GM18868 (cell line): Measurements from ENCODE around the gene KRT6B.
"Not testable (repeated sequence)": the region's sequence is repeated elsewhere in the genome, so short reads cannot be mapped to it uniquely, and the experiment has no call there.

ENCODE experiments used
- ATAC-seq: cut with Tn5 transposase; IDR thresholded peaks from one replicate; pipeline ENCODE4 v1.9.1; 2021; ENCODE audit warnings: mild to moderate bottlenecking, moderate library complexity; ENCODE audit not compliant: unreplicated experiment

KRT6B gene

DNA sequence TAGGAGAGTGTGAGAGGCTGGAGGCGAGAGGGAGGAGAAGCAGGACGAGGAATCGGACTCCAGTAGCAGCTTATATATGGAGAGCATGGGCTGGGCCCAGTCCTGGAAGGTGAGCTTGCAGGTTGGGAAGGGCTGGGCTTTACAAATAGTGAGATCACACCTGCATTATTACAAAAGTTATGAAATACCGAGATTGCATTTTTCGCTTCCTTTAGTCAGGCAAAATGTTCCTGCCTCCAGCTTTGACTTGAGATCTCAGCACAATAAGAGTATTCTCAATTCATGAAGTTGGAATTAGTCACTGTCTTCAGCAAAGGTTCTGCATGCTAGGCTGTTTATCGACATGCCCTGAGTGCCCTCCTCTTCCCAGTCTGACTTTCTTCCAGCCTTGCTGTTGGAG is at the start of gene KRT6B:
KRT6B (minus strand) TSS at position 46 of the 400 bp plus-strand sequence. CDS start 68 bp downstream, outside the sequence.
- ATAC-seq, result no peak

DNA sequence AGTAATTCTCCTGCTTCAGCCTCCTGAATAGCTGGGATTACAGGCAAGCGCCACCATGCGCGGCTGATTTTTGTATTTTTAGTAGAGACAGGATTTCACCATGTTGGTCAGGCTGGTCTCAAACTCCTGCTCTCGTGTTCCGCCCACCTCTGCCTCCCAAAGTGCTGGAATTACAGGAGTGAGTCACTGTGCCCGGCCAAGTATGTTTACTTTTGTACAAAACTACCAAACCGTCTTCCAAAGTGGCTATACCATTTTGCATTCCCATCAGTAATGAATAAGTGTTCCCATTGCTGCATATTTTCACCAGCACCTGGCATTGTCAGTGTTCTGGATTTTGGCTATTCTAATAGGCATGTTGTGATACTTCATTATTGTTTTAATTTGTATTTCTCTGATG is 49.5 kb upstream of the KRT6B start:
- no peak for ATAC-seq

DNA sequence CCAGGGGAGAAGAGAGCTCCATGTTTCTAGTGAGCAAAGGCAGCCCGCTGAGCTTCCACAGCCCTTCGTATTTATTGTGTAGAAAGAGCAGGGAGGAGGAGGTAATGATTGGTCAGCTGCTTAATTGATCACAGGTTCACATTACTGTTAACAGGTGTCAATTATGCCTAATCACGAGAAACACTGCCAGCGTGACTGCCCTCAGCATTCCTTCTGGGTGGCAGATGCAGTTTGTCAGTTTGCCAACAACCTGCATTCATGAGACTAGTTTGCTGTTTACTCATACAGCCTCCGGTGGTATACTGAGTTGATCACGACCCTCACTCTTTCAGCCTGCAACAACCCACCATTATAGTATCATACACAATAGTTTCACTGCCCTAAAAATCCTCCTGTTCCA is 48.6 kb upstream of the KRT6B start:
- not testable (repeated sequence) for ATAC-seq

DNA sequence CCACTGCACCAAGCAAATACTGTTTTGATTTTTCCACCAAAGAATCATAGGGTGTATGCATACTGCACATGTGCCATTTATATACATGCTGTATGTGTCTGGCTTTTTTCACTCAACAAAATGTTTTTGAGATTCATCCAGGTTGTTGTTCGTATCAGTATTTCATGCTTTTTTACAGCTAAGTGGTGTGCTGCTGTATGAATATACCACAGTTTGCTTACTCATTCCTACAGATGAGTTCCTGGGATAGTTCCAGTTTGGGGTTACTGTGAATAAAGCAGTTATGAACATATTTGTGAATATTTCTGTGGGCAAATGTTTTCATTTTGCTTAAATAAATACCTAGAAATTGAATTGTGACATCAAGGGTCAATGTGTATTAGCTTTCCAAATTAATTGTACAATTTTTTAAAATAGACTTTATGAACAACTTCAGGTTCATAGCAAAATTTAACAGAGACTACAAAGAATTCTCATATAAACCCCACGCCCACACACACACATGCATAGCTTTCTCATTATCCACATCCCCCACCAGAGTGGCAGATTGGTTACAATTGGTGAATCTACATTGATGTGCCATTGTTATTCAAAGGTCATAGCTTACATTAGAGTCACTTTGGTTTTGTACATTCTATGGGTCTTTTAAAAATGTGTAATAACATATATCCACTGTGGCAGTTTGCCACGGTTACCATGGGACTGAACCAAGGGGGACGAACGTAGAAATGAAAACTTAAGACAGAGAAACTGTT is 48.0 kb upstream of the KRT6B start:
- no peak for ATAC-seq

DNA sequence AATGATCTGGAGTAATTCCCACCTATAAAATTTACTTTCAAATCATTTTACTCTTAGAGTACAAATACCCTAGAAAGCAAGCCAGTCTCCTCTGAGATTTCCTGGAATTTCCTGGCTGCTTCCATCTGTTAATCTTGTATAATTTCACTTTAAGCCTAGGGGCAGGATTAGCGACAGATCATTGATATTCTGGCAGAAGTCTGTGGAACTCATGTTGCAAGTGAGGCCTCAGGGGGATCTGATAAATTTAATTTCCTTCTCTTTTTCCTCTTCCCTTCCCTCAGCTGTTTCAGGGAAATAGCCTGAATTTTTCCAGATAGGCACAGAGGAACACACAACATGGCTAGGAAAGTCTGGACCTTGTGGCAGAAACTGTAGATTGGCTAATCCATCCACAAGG is 47.0 kb upstream of the KRT6B start:
- no peak for ATAC-seq

DNA sequence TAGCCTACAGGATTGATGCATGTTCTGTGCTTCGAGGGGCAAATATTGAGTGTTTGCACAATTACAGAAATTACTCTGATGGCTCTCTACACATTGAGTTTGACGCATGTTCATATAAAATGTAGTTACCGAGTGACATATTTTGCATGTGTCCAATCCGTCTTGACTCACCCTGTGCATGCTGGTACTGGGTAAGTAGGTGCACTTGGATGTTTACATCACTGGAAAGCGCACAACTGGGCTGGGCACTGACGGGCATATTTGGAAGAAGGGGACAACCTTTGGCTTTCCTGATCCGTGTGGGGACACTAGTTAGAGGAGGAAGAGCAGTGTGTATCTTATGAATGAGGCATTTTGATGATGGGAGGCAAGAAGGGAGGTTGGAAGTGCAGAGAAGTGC is 46.0 kb upstream of the KRT6B start:
- no peak for ATAC-seq

DNA sequence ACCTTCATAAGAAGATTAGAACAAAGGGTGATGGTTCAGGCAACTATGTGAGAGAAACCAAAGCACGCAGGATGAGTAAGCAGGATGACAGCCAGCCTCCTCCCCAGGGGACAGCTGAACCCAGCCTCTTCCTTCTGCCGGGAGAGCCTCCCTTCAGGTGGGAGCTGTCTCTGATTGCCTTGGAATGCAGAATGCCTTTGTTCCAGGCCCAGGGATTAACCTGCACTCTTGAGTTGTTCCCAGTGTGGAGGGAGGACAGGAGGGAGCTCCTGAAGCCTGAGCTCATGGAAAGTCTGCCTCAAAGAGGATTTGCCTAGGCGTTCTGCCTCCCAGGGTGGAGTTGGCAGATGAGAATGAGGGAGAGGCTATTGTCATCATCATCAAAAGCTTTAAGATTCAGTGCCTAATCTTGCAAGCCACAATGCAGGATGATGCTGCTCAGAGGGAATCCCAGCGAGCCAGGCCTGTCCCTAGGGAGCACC is 44.7 kb upstream of the KRT6B start:
- no peak for ATAC-seq

DNA sequence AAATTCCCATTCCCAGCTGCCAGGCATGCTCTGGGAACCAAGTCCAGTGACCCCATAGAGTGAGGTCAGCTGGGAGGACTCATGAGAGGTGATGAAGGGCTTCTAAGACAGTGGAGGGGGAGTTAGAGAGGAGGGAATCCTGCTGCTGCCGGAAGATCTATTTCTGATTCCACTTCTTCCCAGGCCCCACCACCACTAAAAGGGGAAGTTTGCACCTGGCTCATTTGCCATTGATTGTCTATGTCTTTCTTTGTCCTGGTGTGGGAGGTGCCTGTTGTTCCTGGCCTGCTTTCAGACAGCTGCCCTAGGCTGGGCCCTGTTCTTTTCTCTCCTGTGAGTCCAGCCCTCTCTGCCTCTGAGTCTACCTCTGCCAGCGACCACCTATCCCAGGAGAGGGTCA is 44.1 kb upstream of the KRT6B start:
- ATAC-seq, result no peak

DNA sequence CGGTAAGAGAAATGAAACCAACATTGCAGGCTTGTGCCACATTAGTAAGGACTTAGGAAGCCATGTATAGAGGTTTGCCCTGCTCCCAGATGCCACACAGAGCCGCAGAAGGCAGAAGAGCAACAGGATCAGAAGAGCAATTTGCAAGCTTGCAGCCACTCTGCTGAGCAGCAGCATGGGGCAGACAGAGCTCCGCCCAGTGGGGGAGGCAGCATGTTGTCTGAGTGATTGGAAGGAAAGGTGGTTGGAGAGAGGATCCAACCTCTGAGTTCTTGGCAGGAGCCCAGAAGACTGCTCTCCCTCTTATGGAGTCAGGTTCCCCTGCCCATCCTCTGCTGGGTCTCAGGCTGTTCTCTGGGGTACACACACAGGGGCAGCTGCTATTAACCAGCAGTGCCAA is 43.4 kb upstream of the KRT6B start:
- no peak for ATAC-seq

DNA sequence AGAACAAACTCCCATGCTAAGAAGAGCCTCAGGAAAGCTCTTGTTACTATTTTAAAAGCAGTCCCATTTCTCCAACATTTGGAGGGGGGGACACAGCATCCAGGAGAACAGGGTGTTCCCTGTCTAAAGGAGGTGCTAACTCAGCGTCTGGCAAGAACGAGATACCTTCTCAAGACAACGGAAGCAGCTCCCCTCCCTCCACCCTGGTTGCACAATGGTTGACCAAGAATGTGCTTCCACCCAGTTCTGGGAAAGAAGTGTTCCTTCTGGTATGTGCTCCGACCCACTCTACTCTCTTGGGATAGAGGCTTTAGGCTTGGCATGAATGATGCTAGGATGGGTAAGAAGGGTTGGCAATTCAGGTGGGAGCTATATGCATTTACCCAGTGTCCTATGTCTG is 42.6 kb upstream of the KRT6B start:
- ATAC-seq, result no peak

DNA sequence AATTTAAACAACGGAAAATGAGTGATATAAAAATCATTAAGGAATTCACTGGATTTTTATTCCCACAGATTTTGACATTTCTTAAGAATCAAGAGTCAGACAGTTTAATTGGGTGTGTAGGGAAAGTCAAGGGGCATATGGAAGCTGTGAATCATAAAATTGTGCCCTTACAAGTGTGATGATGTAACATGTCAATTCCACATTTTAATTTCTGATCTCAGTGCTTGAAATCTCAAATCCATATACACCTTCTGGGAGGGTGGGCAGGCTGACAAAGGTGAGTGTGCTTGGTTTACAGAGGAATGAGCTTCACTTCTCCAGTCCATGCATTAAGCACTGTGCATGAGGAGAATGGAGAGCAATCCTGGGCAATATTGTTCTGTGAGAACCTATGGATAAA is 42.2 kb upstream of the KRT6B start:
- no peak for ATAC-seq

DNA sequence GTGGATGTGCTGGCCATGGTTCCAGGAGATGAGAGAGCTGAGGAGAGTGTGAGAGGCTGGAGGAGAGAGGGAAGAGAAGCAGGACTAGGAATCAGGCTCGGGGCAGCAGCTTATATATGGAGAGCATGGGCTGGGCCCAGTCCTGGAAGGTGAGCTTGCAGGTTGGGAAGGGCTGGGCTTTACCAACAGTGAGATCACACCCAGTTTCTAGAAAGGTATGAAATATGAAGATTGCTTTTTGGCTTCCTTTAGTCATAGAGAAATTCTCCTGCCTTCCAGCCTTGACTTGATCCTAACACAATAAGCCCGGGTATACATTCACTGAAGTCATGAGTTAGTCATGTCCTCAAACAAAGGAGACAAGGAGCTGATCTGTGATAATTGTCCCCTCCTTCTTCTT is 41.2 kb upstream of the KRT6B start, which contains the start of gene KRT6A:
KRT6A (minus strand) TSS at position 86 of the 400 bp plus-strand sequence; CDS start at position 17, 69 bp downstream.
- ATAC-seq, result no peak

DNA sequence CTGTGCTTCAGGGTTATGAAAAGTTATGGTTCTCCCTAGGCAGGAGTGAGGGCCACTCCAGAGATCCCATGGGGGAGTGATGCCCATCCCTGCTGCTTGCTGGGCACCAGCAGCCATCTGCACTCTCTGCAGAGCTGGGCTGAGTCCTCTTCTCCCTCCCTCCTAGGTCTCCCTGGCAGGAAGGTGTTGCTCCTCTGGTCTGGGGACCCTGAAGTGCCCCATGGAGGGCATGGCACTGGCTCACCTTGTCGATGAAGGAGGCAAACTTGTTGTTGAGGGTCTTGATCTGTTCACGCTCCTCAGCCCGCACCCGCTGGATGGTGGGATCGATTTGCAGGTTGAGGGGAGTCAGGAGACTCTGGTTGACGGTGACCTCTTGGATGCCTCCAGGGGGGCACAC is 40.5 kb upstream of the KRT6B start:
- not testable (repeated sequence) for ATAC-seq

DNA sequence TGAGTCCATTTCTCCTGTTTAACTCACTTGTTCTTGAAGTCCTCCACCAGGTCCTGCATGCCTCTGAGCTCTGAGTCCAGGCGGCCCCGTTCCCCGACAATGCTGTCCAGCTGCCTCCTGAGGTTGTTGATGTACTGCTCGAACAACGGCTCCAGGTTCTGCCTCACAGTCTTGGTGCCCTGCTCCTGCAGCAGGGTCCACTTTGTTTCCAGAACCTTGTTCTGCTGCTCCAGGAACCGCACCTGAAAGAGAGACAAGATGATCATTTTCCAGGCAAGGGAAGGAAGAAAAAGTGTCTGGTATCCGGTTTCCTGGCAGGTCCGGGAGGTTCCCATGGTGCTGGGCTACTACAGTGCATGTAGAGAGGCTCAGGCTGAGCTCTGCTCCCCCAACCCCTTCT is 39.5 kb upstream of the KRT6B start:
- ATAC-seq, result not testable (repeated sequence)

DNA sequence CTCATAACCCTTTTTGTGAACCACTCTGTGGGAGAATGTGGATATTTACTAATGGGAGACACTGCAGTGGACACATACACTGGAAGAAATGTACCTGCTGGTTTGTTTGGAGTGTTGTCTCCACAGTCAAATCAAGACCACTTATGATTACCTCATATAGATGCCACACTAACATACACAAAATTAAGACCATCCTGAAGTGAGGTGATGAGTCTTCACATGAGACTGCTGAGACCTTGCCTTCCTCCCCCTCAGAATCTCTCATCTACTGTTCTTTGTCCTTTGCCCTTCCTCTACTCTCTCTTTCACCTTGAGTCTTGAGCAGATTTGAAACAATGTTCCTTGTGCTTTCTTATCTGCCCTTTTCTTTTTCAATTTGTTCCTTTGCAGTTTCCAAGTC is 36.8 kb upstream of the KRT6B start:
- no peak for ATAC-seq

DNA sequence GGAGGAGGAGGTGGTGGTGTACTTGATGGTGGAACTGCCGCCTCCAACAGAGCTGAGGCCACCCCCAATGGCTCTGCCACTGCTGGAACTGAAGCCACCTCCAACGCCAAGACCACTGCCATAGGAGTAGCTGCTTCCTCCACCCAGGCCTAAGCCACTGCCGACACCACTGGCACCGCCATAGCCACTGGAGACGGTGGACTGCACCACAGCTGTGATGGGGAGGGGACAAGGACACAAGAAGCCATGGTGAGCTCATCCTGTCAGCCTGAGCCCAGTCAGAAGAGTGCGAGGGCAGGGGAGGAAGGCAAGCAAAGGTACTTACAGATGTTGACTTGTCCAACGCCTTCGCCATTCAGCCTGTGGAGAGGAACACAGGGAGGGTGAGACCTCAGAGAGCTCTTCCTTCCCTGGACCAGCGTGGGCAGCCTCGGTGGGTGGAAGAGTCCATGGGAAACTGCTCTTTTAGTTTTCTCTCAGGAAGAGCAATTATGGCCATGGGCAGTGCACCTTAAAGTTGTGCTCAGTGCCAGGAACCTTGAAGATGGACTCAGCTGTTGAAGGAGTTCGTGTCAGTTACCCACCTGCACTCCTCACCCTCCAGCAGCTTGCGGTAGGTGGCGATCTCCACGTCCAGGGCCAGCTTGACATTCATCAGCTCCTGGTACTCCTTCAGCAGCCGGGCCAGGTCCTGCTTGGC is 35.9 kb upstream of the KRT6B start:
- ATAC-seq, result not testable (repeated sequence)

DNA sequence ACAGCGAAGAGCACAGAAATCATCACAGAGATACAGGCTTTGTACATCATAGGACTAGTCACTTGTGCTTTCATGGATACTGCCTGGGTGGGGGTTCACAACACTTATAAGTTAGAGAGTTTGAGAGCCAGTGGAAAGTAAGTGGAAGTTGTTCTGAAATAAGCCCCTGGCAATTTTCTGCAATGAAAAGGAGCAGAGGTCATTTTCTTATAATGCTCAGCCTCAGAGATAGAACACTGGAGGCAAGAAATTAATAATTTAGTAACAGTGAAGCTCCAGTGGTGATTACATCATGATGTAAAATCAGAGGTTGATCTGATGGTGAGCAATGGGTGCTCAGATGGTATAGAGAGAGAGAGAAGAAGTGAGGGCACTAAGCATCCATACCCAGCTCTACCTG is 35.3 kb upstream of the KRT6B start:
- ATAC-seq, result no peak

DNA sequence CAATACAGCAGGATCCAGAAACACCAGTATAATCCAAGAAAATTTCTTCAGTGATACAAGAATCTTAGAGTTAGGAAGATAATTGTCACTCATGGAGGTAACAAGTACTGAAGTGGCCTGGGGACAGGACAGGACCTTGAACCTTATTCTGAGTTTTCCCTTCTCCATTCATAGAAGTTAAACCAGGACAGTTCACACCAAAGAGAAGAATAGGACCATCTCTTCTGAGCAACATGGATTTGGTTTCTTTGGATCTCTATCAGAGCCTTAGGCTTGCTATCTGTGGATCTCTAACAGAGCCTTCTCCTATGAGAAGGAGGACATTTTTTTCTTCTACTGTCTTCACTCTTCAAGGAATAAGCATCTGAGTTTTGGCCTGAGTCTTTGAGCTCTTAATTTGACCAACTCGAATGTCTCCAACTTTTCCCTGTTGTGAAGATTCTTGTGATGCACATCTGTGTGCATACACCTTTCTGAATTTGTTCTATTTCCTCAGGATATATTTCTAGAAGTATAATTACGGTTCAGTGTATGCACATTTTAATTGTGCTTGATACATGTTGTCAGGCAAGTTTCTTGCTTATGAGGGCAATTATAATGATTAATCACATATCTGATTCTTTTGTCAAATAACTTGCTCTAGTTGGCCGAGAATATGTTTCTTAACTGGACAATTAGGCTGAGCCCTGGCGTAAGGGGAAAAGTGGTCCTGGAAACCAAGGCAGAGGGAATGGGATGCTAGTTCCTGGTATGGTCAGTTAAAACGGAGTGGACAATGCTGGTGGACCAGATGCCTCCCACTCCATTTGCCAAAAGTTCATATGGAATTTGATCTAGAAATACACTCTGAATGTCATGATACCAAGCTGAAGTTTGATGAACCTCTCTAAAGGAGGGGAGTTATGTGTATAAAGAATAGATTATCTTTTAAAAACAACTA is 34.5 kb upstream of the KRT6B start:
- ATAC-seq, result no peak

DNA sequence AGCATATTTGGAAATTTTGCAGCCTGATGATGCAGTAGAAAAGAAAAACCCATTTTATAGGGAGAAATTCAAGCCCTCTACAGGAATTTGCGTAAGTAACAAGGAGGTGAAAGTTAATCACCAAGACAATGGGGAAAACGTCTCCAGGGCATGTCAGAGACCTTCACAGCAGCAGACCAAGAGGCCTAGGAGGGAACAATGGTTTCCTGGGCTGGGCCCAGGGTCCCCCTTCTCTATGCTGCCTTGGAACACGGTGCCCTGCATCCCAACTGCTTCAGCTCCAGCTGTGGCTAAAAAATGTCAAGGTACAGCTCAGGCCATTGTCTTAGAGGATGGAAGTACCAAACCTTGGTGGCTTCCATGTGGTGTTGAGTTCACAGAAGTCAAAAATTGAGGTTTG is 28.1 kb upstream of the KRT6B start:
- ATAC-seq, result no peak

DNA sequence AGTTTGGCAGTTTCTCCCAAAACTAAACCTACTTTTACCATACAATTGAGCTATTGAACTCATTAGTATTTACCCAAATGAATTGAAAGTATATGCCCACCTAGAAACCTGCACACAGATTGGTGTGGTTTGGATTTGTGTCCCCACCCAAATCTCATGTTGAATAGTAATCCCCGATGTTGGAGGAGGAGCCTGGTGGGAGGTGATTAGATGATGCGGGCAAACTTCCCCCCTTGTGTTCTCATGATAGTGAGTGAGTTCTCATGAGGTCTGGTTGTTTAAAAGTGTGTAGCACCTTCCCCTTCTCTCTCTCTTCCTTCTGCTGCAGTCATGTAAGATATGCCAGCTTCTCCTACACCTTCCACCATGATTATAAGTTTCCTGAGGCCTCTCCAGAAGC is 25.7 kb upstream of the KRT6B start:
- ATAC-seq, result no peak

DNA sequence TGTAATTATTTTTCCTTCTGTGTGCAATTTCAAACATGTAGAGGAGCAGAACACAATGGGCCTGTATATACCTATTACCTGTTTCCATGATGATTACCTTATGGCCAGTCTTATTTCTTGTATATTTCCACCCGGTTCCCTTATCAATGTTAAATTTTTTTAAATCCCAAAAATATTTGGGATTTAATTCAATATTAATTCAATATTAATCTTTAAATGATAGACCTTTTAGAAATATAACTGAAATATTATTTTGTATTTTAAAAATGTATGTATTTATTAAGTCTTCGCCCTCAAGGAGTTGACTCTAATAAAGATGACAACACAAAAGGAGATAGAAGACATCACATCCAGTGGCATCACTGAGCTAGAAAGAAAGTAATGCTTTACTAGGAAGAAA is 22.3 kb upstream of the KRT6B start:
- no peak for ATAC-seq
